Raji (cell line): ENCODE results near the gene DOCK11.

Experiments
- POLR2A ChIP-seq: IDR thresholded peaks from 2 replicates; pipeline ENCODE4 v1.6.1; 2011; ENCODE audit warnings: low read depth, low read length, control low read depth; ENCODE audit not compliant: insufficient read depth

The DOCK11 gene

DNA sequence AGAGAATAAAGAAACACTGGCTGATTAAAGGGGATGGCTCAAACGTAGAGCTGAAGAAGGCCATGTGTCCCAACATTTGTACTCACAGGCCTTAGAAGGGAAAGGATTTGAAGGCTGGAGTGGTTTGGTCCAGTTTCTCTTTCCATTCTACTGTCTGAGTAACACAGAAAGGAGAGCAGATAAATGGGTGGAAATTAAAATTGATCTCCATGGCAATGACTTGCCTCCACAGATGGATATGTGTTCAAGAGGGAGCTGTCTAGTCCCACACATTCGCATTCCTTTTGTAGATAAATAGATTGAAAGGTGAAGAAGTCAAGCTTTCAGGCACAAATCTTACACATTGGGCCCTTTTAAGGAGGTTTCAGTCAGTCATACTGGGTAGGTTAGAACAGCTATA is 74.6 kb downstream of the DOCK11 start:
- no peak for TF ChIP-seq POLR2A

DNA sequence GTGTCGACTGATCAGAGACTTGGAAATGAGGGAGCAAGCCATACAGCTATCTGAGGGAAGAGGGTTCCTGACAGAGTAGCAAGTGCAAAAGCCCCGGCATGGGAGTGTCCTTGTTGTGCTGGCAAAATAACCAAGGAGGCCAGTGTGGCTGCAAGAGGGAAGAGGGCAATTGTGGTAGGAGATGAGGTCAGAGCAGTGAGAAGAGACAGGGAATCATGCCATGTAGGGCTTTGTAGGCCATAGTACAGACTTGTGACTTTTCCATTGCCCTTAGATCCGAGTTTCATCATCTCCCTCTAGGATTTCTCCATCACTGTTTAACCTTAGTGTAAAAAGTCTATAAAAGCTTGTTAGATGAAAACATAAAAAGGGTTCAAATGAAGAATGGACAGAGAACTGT is 76.2 kb downstream of the DOCK11 start:
- no peak for TF ChIP-seq POLR2A

DNA sequence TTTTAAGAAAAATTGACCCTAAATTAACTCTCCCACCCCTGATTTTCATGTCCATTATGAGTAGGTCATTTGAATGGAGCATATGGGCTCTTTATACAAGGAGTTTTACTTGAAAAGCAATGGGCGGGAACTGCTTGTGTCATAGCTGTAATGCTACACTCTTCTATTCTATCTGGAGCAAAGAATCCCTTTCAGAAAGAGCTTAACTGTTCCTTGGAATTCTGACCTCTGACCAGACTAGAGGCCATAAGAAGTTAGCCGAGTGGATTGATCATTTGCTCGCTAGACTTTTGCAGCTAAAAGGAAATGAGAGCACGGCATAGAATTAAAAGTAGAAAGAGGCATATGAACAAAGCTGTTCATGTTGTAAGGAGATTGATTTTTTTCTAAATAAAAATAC is 79.1 kb downstream of the DOCK11 start:
- TF ChIP-seq POLR2A: no peak

DNA sequence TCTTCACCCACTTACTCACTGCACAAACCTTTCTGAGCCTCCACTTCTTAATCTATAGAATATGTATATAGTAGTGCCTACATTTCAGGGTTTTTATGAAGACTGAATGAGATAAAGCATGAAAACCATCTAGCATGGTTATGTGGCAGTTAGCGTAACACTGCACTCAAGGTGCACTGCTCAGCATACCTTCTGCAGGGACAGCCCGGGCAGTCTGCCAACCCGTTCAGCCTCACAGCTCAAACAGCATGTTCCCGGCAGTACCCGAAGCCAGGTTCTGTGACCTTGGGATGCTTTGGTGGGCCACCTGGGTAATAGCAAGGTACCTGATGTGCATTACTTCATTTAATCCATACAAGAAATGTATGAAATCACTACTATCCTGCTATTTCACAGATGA is 81.4 kb downstream of the DOCK11 start:
- no peak for TF ChIP-seq POLR2A

DNA sequence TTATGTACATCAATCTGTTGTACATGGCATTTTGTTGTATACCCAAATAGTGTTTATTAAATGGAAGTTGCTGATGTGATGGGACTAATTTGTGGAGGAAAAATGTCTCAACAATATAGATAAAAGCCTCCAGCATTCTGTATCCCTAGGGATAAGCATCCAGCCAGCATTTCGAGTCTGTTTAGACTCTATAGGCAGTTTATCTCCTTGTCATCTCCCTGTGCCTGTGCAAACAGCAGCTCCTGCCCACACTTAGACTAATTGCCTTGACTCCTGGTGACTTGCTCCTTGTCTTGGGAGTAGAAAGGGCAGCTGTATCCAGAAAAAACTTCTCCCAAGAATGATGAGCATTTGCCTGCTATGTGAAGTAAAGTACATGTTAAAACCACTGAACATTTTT is 83.8 kb downstream of the DOCK11 start:
- no peak for TF ChIP-seq POLR2A

DNA sequence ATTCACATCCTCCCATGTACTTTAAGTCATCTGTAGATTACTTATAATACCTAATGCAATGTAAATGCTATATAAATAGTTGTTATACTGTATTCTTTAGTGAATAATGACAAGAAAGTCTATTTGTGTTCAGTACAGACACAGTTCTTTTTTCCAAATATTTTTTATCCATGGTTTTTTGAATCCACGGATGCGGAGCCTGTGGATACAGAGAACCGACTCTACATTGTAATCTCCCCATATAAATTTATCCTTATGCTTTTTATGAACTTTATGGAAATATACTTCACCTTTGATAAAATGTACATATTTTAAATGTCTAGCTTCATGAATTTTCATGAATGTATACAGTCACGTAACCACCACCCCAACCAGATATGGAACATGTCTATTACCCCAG is 88.2 kb downstream of the DOCK11 start:
- TF ChIP-seq POLR2A: no peak

DNA sequence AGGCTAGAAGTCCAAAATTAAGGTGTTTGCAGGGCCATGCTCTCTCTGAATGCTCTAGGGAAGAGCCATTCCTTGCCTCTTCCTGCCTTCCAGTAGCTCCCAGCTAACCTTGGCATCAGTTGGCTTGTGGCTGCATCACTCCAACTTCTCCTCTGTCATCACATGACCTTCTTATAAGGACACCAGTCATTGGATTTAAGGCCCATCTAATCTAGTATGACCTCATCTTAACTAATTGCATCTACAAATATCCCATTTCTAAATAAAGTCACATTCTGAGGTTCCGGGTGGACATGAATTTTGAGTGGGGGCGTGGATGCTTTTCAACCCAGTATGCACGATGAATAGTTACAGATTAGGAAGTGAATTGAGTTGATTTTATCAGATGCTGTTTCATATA is 89.7 kb downstream of the DOCK11 start:
- TF ChIP-seq POLR2A: no peak

DNA sequence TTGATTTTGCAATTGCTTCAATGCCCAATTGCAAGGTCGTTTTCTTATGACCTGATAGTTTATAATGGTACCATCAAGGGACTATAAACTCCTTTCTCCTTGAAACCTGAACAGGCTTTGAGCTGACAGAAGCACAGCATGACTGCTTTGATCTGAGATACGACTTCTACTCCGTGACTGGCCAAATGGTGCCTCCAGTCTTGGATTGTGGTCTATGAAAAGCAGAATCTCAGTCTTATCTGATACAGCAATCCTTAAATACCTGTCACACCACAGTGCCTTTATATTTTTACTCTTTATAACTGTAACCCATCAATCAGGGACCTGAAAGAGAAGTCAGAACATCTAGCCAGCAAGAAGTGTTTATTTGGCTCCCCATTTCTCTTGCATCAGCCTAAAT is 93.1 kb downstream of the DOCK11 start:
- TF ChIP-seq POLR2A: no peak

DNA sequence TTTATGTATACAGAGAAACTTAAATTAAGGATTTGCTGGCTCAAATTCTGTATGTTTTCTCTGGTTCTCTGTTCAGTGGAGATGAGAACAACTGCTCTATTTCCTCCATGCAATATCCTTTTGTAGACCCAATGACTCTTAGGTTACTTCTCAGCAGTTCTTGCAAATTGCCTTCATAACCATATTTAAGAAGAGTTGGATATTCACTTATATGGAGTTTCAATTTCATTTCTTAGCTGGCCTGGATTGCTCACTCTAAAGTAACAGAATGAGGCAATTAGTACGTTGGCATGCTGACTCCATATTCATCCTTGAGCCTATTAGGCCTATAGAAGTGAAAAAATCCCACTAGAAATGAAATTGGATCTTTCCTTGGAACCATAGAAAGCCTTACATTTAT is 93.6 kb downstream of the DOCK11 start:
- no peak for TF ChIP-seq POLR2A

DNA sequence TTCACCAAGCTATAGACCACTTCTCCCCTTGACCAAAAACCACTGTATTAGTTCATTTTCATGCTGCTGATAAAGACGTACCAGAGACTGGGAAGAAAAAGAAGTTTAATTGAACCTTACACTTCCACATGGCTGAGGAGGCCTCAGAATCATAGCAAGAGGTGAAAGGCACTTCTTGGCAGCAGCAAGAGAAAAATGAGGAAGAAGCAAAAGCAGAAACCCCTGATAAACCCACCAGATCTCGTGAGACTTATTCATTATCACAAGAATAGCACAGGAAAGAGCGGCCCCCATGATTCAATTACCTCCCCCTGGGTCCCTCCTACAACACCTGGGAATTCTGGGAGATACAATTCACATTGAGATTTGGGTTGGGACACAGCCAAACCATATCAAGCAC is 97.8 kb downstream of the DOCK11 start:
- TF ChIP-seq POLR2A: no peak

DNA sequence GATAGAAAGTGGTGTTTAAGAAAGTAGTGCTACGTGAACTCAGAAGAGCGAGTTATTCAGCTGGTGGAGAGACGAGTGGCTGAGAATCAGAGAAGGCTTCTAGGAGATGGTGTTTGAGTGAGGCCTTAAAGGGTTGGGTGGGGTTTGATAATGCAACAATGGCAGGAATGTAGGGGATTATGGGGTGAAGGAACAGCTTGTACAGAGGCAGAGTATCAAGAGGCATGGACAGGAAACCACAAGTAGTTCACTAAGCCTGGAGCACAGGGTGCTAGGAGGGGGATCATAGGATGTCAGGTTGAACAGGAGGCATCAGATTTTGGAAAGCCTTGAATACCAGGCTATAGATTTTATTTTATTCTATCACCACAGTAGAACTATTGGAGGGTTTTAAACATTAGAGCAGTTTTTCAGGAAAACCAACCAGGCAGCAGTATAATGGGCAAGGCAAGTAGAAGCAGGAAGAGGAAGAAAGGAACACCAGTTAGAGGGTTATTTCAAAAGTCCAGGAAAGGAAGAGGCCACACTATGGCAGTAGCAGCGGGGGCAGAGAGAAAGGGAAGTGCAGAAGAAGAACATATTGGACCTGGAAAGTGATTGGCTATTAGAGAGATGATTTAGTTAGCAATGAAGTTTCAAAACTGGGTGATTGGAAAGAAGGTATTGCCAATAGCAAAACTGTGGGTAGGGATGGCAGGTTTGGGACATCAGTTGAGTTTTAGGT is 99.2 kb downstream of the DOCK11 start:
- no peak for TF ChIP-seq POLR2A

DNA sequence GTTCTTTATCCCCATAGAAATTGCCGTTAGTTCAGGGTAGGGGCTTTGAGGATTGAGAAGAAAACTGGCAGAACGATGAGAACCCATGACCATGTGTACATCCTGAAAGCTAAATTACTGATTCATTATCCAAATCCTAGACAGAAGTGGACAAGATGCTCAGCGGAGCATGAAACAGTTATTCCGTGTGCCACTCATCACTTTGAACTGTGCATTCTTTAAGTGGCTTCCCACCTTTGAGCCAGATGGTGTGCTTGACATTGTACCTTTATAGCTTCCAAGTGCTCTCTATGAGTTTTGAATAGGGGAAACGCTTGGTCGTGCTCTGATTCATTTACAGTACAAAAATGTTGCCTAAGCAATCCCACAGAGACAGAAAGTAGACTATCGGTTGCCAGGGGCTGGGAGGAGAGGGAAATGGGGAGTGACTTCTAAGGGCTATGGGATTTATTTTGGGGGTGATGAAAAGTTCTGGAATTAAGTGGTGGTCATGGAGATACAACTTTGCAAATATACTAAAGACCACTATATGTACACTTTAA is 100.0 kb downstream of the DOCK11 start:
- no peak for TF ChIP-seq POLR2A

DNA sequence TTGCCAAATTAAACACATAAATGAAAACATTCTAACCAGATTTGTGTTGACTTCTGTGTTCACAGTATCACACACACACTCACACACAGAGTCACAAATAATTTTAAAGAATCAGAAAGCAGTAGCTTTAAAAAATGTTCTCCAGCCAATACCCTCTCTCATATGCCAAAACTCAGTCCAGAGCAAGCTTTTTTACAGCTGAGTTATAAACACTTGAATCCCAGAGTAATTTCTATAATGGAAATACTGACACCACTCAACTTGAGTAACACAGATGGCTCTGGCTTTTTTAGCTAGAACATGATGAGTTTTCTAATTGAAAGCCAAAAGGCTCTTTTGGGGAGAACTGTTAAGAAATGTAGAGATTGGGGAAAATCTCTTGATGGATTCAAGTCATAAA is 100.8 kb downstream of the DOCK11 start:
- TF ChIP-seq POLR2A: no peak

DNA sequence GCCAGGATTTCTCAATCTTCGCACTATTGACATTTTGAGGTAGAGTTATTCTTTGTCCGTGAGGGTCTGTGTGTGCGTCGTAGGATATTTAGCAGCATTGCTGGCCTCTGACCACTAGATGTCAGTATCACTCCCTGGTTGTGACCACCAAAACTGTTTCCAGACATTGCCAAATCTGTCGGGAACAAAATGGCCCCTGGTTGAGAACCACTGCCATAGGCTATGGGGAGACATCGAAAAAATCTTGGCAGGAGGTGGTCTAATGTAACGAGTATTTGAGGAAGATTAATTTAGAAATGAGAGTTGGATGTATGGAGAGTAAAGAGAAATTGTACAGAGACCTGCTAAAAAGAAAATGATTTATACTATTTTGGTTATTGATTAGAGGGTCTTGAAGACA is 108.4 kb downstream of the DOCK11 start:
- TF ChIP-seq POLR2A: no peak

DNA sequence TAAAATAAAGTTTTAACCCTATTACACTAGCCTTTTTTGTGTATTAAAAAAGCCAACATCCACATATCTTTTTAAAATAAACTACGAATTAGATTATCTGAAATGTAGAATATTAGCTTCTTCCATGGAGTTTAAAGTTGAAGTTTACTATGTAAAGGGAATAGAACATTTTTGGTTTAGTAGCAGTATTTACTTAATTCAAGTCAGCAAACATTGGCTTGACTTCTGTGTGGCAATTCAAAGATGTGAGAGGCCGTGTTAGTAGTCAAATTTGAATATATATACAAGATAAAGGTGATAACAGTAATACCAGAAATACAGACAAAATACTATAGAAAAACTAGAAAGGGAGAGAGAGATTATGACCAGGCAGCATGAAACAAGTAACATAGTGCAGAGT is 116.7 kb downstream of the DOCK11 start:
- TF ChIP-seq POLR2A: no peak

DNA sequence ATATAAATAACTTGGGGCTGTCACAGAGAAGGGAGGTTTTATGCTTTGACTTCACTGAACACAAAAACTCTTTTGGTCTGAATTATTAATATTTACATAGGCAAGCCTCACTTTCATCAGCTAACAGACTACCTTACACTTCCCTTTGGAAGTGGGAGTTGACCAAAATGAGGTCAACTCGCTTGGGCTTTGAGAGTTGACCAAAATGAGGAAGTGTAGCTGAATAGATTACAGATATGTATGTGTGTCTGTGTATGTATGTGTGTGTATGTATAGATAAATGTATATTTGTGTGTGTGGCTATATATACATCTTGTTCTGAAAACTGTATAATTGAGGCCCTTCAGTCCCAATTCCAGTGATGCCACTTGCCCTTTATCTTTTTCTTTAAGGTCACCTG is 118.5 kb downstream of the DOCK11 start:
- no peak for TF ChIP-seq POLR2A

DNA sequence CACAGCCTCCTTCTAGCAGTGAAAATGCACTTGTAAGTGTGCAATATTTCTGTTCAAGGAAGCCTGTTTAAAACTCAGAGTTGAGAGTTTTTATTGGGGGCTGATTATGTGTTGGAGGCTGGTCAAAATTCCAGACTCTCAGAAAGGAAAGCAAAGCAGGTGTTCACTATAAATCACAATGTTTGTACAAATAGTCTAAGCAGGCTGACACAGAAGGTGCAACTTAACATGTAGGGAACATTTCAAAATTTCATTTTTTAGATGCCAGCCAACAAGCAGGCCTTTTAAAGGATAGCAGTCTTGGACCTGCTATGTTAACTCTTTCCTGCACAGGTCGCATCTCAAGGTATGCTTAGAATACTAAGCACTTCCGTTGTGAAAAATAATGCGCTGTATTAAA is 119.5 kb downstream of the DOCK11 start:
- no peak for TF ChIP-seq POLR2A
